HG03354 (cell line): ENCODE results near the gene GALNT14.

Experiments used
- ATAC-seq: cut with Tn5 transposase; IDR thresholded peaks from one replicate; pipeline ENCODE4 v1.9.1; 2021; ENCODE audit warnings: mild to moderate bottlenecking; ENCODE audit not compliant: unreplicated experiment, poor library complexity, severe bottlenecking

The GALNT14 gene

DNA sequence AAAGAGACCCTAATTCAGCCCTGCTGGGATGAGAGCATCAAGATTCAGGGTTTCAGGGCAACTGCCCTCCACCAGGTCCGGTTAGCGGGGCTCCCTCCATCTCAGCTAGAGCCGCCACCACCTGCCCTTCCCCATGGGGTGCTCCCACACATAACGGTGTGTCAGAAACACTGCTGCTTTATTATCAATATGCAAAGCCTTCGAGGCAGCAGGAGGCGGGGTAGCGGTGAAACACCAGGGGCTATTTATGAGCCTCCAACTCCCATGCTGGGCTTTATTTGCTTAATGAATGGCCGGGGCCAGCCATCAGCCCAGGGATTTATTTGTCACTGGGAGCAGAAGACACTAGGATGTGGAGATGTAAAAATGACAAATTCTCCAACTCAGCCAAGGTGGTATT is 109.8 kb downstream of the GALNT14 start:
- ATAC-seq = no peak

GRCh38 chr2:31027549-31027948 is 110.7 kb downstream of the GALNT14 start:
- ATAC-seq = no peak

- ATAC-seq = no peak
Observed at GRCh38 chr2:31023541-31023940, 114.7 kb downstream of the GALNT14 start.

GRCh38 chr2:31020713-31021112 is 117.5 kb downstream of the GALNT14 start:
- ATAC-seq = no peak

DNA sequence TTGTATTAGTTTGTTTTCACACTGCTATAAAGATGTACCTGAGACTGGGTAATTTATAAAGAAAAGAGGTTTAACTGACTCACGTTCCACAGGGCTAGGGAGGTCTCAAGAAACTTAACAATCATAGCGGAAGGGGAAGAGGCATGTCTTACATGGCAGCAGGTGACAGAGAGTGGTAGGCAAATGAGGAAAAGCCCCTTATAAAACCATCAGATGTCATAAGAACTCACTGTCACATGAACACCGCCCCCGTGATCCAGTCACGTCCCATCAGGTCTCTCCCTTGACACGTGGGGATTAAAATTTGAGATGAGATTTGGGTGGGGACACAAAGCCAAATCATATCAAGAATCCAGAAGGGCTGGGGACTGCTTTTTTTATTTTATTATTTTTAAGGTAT is 120.0 kb downstream of the GALNT14 start:
- ATAC-seq = no peak

DNA sequence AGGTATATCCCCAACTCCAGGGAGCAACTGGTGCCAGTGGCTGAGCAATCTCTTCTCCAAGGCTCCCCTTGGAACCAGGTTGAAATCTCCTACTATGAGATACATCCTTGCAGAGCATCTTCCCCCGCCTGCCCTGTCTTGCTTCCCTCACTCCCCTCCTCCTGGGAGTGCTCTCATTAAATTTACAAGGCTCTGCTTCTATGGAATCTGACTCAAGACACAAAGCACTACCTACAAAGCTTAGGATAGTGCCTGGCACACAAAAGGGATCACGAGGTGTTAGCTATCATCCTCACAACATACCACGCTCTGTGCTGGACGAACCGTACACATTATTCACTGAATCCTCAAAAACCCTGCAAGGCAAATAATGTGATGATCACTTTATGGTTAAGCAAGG is 121.6 kb downstream of the GALNT14 start:
- ATAC-seq = no peak

DNA sequence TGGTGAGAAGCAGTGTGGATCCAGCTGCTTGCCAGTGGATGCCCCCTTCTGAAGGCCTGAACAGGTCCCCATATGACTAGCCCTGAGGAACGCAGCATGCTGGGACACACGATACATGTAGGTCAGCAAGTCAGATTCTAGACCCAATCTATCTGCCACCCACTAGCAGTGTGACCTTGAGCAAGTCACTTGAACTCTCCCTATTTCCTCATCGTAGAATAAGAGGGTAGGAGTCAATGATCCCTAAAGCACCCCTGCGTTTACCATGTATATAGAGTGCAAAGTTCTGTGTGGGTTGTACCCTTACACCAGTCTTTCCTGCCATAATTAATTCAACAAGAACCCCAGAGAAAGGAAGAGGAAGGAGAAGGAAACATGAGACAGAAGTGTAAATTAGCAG is 123.7 kb downstream of the GALNT14 start:
- ATAC-seq = no peak

DNA sequence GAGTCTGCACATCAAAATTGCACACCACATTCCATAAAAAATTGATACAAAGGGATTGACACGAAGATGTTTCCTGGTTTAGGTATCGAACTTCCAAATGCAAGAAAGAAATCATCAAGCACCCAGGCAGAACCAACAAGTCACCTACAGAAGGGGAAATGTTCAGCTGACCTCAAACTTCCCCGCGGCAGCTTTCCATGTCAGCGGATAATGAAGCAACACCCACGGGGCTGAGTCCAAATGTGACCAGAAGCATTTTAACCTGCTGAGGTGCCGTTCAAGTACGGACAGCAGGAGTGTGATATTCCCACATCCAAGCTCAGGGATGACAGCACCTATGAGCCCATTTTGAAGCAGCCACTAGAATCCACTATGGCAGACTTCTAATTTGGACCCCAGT is 124.9 kb downstream of the GALNT14 start:
- no peak for ATAC-seq

GRCh38 chr2:31012406-31012805 is 125.8 kb downstream of the GALNT14 start:
- no peak for ATAC-seq

GRCh38 chr2:31011587-31011986 is 126.7 kb downstream of the GALNT14 start:
- ATAC-seq = no peak

GRCh38 chr2:31008561-31009114 is 129.6 kb downstream of the GALNT14 start:
- no peak for ATAC-seq

DNA sequence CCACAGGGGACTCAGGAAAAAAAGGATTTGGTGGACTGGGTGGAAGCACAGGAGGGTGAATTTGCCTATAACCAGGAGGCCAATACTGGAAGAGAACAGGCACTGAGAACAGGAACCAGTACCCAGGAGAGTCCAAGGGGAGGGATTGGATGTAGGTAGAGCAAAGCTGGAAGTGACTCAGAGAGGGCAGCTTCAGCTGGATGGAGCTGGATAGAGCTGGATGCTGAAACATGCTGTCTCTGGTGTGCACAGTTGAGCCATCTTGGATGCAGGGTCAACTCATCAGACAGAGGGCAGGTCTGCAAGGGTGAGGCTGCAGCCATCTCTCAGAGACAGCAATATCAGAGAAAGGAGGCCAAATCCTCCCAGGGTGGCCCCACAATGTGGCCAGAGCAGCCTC is 134.0 kb downstream of the GALNT14 start:
- ATAC-seq = no peak

DNA sequence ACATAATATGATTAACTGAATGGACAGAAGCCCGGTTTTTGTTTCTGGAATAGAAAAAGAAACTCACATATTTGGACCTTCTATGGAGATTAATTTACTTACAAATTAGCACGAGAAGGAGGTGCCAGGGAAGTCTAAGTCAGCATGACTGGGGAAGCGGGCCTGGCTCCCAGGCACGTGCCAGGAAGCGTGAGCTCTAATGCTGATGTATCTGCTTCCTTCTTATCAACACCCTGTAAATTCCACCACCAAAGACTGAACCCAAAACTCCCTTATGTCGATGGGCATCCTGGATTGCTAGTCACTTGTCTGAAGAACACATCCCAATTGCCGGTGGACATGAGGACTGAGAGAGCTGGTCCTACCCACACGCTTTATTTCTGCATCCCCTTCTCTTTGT is 134.5 kb downstream of the GALNT14 start:
- ATAC-seq = no peak

GRCh38 chr2:31002537-31003150 is 135.6 kb downstream of the GALNT14 start:
- ATAC-seq = no peak

- ATAC-seq = no peak
Observed at GRCh38 chr2:31000970-31001369, 137.3 kb downstream of the GALNT14 start.

- ATAC-seq = no peak
Observed at GRCh38 chr2:30998672-30999071, 139.6 kb downstream of the GALNT14 start.

DNA sequence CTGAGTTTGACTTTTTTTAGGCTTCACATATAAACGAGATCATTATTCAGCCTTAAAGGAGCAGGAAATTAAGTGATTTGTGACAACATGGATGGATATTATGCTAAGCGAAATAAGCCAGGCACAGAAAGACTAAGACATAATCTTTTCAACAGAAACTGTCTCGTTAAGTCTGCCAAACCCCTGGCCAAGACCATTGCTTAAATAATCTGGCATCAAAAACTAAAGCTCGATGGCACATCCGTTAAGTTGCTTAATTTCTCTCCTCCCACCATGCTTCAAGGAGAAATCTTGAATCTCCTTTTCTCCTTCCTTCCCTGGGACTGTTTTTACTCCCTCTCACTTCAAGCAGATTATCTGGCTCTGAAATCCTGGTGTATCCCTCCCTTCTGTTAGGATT is 140.3 kb downstream of the GALNT14 start:
- ATAC-seq = no peak

GRCh38 chr2:30994227-30995056 is 143.8 kb downstream of the GALNT14 start:
- ATAC-seq = no peak

GRCh38 chr2:30992781-30993180 is 145.5 kb downstream of the GALNT14 start:
- no peak for ATAC-seq

GRCh38 chr2:30990671-30991070 is 147.6 kb downstream of the GALNT14 start:
- ATAC-seq = no peak

- no peak for ATAC-seq
Observed at GRCh38 chr2:30990176-30990575, 148.1 kb downstream of the GALNT14 start.
